Glomerular endothelial cell (primary cell): ENCODE data around the gene PEX10. TPM values are rescaled to one million over a fixed set of nuclear protein-coding genes. Genes with fewer than 3 reads are reported as not detected.

Experiments used
- DNase-seq: peaks from one replicate; pipeline ENCODE4 v3.0.0-alpha.2; 2011; ENCODE audit warnings: low read depth, low spot score; ENCODE audit errors: extremely low read depth
- total RNA-seq: library from RNA; depleted of rRNA; stranded (reverse); fragments of >200 nt; gene quantifications from 2 replicates; pipeline ENCODE4 v1.2.3, GENCODE V29; 2015

Gene PEX10
- total RNA-seq, 1 donor from 2014 or later = 26.0 TPM

- no peak for DNase-seq
Measured at GRCh38 chr1:2405588-2406295, 6.6 kb downstream of the PEX10 start.

GRCh38 chr1:2404890-2405511, 7.4 kb downstream of the PEX10 start:
- no peak for DNase-seq

DNA sequence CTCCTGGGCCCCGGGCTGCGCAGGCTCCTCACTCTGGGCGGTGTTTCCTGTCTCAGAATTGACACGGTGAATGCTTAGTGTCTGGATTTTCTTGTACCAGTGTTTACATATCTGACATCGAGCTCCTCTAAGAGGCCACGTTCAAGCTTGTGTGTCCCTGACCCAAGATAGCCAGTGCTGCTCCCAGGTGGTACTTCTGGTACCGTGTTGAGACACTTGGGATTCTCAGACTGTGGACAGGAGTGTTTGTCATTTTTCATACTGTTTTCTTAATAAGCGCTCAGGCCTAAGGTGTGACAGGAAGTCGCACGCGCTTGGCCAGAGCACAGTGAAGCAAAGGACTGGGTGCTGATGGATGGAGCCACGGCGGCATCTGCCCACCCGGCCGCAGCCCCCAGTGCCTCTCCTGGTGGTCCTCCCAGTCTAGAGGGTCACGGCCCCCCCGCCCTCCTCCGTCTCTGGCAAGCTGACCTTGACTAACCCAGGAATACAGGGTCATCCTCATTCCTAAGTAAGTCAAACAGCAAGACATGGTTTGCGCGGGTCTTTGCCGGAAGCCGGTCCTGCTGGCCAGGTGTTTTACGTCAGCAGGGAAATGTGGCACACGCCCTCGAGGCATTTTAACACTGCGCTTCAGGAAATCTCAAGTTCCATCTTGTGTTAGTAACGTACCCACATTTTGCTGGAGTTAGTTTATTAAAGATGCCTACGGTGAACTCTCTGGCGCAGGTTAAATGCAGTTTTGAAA, 8.0 kb downstream of the PEX10 start:
- no peak for DNase-seq

GRCh38 chr1:2403273-2403672, 9.1 kb downstream of the PEX10 start:
- no peak for DNase-seq

DNA sequence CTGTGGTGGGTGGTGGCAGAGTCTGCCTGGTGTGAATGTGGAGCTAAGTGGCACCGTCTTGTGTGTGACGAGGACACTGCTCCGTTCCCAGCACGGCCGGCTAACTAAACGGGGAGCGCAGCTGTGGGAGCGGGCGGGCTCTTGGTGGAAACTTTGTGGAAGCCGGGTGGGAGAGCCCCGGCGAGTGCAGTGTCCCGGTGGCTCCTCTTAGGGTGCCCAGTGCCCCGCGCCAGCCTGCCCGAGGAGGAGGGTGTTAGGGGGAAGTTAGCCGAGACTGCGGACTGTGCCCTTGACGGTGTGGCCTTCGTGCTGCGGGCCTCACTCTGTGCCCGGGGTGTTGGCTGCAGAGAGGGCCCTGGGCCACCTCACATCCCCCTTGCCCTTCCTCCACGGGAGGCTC, 9.9 kb downstream of the PEX10 start:
- no peak for DNase-seq

DNA sequence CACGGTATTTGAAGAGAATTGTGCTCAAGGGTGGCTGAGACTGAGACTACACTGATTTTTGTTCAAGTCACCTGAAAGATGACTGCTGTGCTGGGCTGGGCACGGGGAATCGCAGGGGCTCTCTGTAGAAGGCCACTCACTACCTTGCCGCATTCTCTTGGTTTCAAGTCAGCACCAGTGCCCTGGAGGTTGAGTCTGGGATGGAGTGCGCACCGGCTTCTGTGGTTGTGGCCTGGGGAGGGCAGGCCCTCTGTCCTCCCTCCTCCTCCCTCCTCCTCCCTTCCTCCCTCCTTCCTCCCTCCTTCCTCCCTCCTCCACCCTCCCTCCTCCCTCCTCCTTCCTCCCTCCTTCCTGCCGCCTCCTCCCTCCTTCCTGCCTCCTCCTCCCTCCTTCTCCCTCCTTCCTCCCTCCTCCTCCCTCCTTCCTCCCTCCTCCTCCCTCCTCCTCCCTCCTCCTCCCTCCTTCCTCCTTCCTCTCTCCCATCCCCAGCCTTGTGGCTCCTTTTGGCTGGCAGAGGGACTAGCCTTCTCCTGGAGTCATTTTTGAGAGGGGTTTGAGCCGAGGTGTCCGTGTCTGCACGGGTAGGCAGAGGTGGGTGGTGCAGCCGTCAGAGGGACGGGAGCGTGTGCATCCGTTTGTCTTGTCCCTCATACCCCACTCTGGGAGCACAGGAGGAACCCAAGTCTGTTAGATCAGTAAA, 11.3 kb downstream of the PEX10 start:
- no peak for DNase-seq

- no peak for DNase-seq
Measured at GRCh38 chr1:2400576-2400909, 11.8 kb downstream of the PEX10 start.

DNA sequence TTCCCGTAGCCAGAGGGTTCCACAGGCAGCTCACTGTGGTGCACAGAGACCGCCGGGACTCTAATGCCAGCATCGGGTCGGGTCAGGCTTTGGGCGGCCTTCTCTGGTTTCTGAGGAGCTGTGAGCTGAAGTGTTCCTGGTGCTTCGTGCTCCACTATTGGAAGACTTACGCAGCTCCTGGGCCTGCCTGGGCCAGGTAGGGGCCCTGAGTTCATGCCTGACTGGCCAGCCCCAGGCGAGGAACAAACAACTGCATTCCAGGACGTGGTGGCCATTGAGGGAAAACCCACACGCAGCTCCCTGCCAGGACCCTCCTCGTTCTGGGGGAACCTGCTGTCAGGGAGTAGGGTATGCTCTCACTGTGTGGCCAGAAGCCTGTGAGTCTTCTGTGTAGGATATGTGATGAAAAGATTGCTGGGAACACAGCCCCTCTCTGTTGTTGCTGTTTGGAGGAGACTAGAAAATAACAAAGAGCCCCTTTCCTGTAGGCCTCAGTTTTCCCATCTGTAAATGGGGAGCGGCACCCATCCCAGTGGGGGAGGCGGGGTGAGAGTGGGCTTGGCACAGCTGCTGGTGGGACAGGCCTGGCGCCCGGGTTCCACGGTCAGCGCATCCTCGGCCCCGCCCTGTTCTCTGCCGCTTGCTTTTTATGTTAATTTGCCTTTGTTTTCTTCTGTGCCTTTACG, 12.3 kb downstream of the PEX10 start:
- DNase-seq = no peak

GRCh38 chr1:2398871-2399270, 13.5 kb downstream of the PEX10 start:
- DNase-seq = no peak

- no peak for DNase-seq
Measured at GRCh38 chr1:2397007-2397679, 15.2 kb downstream of the PEX10 start.

DNA sequence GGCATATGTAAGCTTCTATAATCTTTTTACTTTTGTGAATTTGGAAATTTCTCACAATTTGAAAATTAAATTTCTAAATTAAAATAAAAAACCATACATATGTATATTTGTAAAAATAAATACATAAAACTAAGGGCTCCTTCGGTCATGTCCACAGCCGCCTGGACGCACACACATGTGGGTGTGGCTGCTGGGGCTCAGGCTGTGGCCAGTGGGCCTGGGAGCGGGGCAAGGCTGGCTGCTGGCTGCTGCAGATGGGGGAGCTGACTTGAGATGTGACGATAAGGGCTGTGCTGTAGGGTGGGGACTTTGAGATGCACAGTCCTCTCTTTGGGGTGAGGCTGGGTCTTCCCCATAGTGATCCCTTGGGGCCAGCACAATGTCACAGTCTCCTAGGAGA, 15.9 kb downstream of the PEX10 start:
- DNase-seq = no peak

DNA sequence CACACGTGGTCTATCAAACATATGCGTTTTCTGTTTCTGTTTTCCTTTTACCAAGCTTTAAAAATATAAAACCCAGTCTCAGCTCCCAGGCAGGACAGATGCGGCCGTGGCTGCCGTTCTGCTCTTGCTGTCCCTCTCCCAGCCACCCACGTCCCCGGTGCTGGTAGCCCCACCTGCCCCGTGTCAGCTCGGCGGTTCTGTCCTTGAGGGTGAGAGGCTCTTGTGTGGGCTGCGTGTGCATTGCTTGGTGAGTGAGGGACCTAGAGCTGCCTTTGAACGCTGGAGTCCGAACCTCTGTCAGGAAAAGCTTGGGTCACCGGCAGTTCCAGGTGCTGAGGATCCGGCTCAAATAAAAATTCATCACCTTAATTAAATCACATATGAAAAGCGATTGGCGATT, 16.3 kb downstream of the PEX10 start:
- DNase-seq = no peak

- no peak for DNase-seq
Measured at GRCh38 chr1:2395245-2395644, 17.1 kb downstream of the PEX10 start.

DNA sequence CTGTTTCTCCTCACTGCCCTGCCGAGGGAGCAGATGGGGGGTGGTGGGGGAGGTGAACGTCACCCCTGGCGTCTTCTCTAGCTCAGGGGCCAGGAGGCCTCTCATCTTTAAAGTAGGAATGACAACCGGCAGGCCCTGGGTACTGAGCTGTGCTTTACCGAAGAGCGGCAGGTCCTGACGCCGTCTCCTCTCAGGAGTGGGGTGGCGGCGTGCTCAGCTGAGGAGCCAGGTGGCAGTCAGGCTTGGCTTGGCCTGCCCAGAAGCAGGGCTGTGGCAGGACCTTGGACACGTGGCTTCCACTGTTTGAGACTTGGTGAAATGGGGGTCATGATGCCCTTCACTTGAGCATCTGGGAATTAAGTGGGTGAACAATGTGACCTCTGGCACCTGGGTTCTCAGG, 17.6 kb downstream of the PEX10 start:
- no peak for DNase-seq

DNA sequence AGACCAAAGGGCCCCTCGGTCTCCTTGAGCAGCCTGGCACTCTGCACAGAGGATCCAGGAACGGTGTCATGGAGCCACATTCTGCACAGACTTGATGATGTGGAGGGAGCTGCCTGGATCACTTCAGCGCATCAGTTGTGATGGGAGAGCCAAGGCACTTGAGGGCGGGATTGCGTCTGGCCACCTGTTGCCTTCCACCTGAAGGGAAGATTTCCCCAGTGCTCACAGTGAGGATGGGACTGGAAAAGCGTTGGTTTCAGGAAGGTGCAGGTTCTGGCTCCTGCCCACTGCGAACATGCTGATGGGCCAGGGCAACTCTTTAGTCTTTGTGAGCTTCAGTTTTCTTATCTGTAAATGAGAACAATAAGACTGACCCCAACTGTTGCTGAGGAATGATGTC, 18.1 kb downstream of the PEX10 start:
- DNase-seq = no peak

- no peak for DNase-seq
Measured at GRCh38 chr1:2393471-2393877, 18.9 kb downstream of the PEX10 start.

- DNase-seq = no peak
Measured at GRCh38 chr1:2392686-2393085, 19.7 kb downstream of the PEX10 start.

GRCh38 chr1:2391931-2392509, 20.3 kb downstream of the PEX10 start:
- DNase-seq = no peak

GRCh38 chr1:2391041-2391930, 21.1 kb downstream of the PEX10 start, which contains the start of the genes MORN1 and RER1:
TSS of gene MORN1 (minus strand) at chr1:2391554. CDS start at chr1:2391533, 21 bp downstream.
TSS of gene RER1 (plus strand) at chr1:2391841. CDS start at chr1:2395791, 3,950 bp downstream.
- peak; percentile 72 for DNase-seq
